HTR-8/SVneo (cell line): ENCODE results near the gene LEMD2.

Experiments
- DNase-seq: peaks from one replicate; pipeline ENCODE4 v3.0.0; 2011; ENCODE audit warnings: low spot score, mixed read lengths; ENCODE audit not compliant: insufficient read length
- FAIRE-seq: peaks from 2 replicates; lab custom pipeline; 2011; peaks lifted over from hg19 to GRCh38; lab: Jason Lieb, UNC

The LEMD2 gene

GRCh38 chr6:33761922-33762629 lies 26.9 kb downstream of the LEMD2 start:
- FAIRE-seq: peak; percentile 95
- DNase-seq: peak; percentile 70

- FAIRE-seq: no peak
- no peak for DNase-seq
These were observed 27.4 kb downstream of the LEMD2 start for GRCh38 chr6:33761581-33761921.

- no peak for FAIRE-seq
- DNase-seq: no peak
These were observed 28.9 kb downstream of the LEMD2 start for GRCh38 chr6:33759887-33760629.

GRCh38 chr6:33758815-33759216 lies 30.1 kb downstream of the LEMD2 start:
- FAIRE-seq (no peak), DNase-seq (no peak)

GRCh38 chr6:33757906-33758305 lies 31.0 kb downstream of the LEMD2 start:
- no peak for FAIRE-seq
- DNase-seq: no peak

- FAIRE-seq (no peak), DNase-seq (no peak)
These were observed 31.8 kb downstream of the LEMD2 start for GRCh38 chr6:33757113-33757512.

GRCh38 chr6:33756211-33756954 lies 32.5 kb downstream of the LEMD2 start:
- DNase-seq (no peak), FAIRE-seq (peak; percentile 57)

GRCh38 chr6:33755070-33755869 lies 33.7 kb downstream of the LEMD2 start:
- no peak for DNase-seq
- no peak for FAIRE-seq

- no peak for DNase-seq
- FAIRE-seq: no peak
These were observed 34.7 kb downstream of the LEMD2 start for GRCh38 chr6:33754222-33754621.

GRCh38 chr6:33752646-33753015 lies 36.3 kb downstream of the LEMD2 start:
- DNase-seq: no peak

GRCh38 chr6:33751771-33752645 lies 36.9 kb downstream of the LEMD2 start:
- peak; percentile 50 for DNase-seq
- peak; percentile 76 for FAIRE-seq

More at GRCh38 chr6:33752646-33753015, 36.3 kb downstream of the LEMD2 start:
- FAIRE-seq: no peak

- FAIRE-seq: peak; percentile 55
These were observed 38.5 kb downstream of the LEMD2 start for GRCh38 chr6:33750244-33750991.

GRCh38 chr6:33749401-33749800 lies 39.5 kb downstream of the LEMD2 start:
- FAIRE-seq: no peak
- DNase-seq: no peak

More at GRCh38 chr6:33750244-33750991, 38.5 kb downstream of the LEMD2 start:
- no peak for DNase-seq

- DNase-seq: no peak
- no peak for FAIRE-seq
These were observed 40.1 kb downstream of the LEMD2 start for GRCh38 chr6:33748841-33749240.

- no peak for FAIRE-seq
These were observed 41.1 kb downstream of the LEMD2 start for GRCh38 chr6:33747823-33748222.

GRCh38 chr6:33746651-33747100 lies 42.3 kb downstream of the LEMD2 start, which contains the start of gene IP6K3:
IP6K3 (minus strand) TSS chr6:33746905; CDS start chr6:33735476, 11,429 bp downstream.
- DNase-seq (no peak), FAIRE-seq (peak; percentile 73)

More at GRCh38 chr6:33747823-33748222, 41.1 kb downstream of the LEMD2 start:
- no peak for DNase-seq

GRCh38 chr6:33746036-33746600 lies 42.8 kb downstream of the LEMD2 start:
- FAIRE-seq (peak; percentile 93), DNase-seq (peak; percentile 67)

GRCh38 chr6:33745548-33745947 lies 43.4 kb downstream of the LEMD2 start:
- DNase-seq (no peak), FAIRE-seq (no peak)
